AG09319 (cell line): ENCODE results near the gene ACTR8.

ENCODE experiments used
- DNase-seq: peaks from one replicate; pipeline ENCODE4 v3.0.0-alpha.2; 2010; ENCODE audit warnings: low read depth; ENCODE audit errors: extremely low read depth
- CTCF ChIP-seq: IDR thresholded peaks from 2 replicates; pipeline ENCODE4 v1.5.1; 2011; ENCODE audit warnings: low read depth, mild to moderate bottlenecking, inconsistent platforms, low read length, moderate library complexity

The ACTR8 gene

GRCh38 chr3:53817809-53818208 is 64.1 kb downstream of the ACTR8 start:
- no peak for TF ChIP-seq CTCF

GRCh38 chr3:53817211-53817610 is 64.7 kb downstream of the ACTR8 start:
- TF ChIP-seq CTCF, result no peak
- no peak for DNase-seq

More at GRCh38 chr3:53817809-53818208, 64.1 kb downstream of the ACTR8 start:
- no peak for DNase-seq
